HEK293T (cell line): Measurements from ENCODE around the gene CD2BP2.

Experiments used
- ELF4 ChIP-seq: fragments of 450-650 bp; IDR thresholded peaks from 2 replicates; pipeline ENCODE4 v1.6.1; 2017; ENCODE audit warnings: antibody characterized with exemption
- SUZ12 ChIP-seq: fragments of 450-650 bp; IDR thresholded peaks from 2 replicates; pipeline ENCODE4 v1.6.1; 2016; ENCODE audit warnings: mild to moderate bottlenecking
- ZNF384 ChIP-seq: fragments of 450-650 bp; IDR thresholded peaks from 2 replicates; pipeline ENCODE4 v1.6.1; 2016

GRCh38 chr16:30357085-30357714, 2.1 kb upstream of the CD2BP2 start:
- TF ChIP-seq ZNF384 = no peak
- no peak for TF ChIP-seq SUZ12
- TF ChIP-seq ELF4 = no peak
